Adrenal gland (tissue), 5 donors: ENCODE measurements around the gene ARL17B.
"Not testable (repeated sequence)": the region's sequence is repeated elsewhere in the genome, so short reads cannot be mapped to it uniquely, and the experiment has no call there.

ENCODE experiments used
- CTCF ChIP-seq, 6 experiments: fragments of 450-650 bp in 4 of 6; fragments of 200-600 bp in 2 of 6; sonication (generic) in 1 of 6; IDR thresholded peaks; 1 replicate in 5 of 6; 2 replicates in 1 of 6; pipeline versions ENCODE4 v1.5.1 to v1.8.0; 2016 to 2021; ENCODE audit warnings: antibody characterized with exemption in 6 of 6, mild to moderate bottlenecking in 2 of 6, moderate library complexity in 1 of 6
- POLR2A ChIP-seq, 2 donors: fragments of 450-650 bp; IDR thresholded peaks; one replicate each; pipeline ENCODE4 v1.6.1; 2017; ENCODE audit warnings: antibody characterized with exemption in 2 of 2, mild to moderate bottlenecking in 2 of 2, moderate library complexity in 1 of 2
- donor health status: DM: no; HTN: no; CAD: no.

DNA sequence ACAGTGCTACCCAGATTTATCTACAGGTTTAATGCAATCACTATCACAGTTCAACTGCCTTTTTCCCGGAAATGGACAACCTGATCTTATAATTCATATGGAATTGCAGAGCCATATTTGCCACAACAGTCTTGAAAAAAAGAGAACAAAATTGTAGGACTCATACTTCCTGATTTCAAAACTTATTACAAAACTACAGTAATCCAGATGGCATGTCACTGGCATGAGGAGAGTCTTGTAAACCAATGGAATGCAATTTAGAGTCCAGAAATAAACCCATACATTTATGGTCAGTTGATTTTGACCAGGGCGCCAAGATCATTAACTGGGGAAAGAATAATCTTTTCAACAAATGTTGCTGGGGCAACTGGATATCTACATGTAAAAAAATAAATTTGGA is 32.1 kb upstream of the ARL17B start:
- not testable (repeated sequence) for TF ChIP-seq POLR2A, CTCF (IDR thresholded peaks at IDR 0.05)
